ENCODE results near the gene MAN2B2.

DNA sequence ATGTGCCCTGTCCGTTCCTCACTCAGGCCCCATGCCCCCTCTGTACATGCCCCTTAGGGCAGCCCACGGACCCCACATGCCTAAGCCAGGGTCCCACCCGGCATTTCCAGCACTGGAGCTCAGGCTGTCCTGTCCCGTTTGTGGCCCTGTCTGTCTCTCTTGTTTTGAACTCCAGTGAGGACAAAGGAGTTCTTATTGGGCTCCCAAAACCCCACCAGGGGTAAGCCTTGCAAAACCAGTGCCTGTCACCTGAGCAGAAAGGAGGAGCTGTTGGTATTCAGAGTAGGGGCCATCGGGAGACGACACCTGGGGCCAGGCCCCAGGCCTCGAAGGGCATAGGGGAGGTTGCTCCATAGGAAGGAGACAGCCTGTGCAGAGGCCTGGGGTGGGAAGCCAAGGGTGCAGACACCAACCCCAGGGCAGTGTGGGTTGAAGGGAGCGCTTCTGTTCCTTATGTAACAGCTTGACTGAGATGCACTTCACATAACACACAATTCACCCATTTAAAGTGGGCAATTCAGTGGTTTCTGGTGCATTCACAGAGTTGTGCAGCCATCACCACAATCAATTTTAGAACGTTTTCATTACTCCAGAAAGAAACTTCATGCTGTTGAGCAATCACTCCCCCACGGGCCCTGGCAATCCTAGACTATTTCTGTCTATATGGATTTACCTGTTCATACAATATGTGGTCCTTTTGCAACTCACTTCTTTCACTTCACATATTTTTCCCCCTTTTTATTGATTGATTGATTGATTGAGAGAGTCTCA lies 31.7 kb downstream of the MAN2B2 start:
- no peak for TF ChIP-seq POLR2A (IDR thresholded peaks at IDR 0.05; ENCODE audit: low read depth, low read length)
- TF ChIP-seq POLR2AphosphoS5 (IDR thresholded peaks at IDR 0.05; ENCODE audit: low read depth, low read length): no peak
